GM19452 (cell line): Measurements from ENCODE around the gene VPS26B.
"Not testable (repeated sequence)": the region's sequence is repeated elsewhere in the genome, so short reads cannot be mapped to it uniquely, and the experiment has no call there.

Experiments used
- ATAC-seq: cut with Tn5 transposase; IDR thresholded peaks from one replicate; pipeline ENCODE4 v1.9.1; 2021; ENCODE audit not compliant: unreplicated experiment

VPS26B gene

DNA sequence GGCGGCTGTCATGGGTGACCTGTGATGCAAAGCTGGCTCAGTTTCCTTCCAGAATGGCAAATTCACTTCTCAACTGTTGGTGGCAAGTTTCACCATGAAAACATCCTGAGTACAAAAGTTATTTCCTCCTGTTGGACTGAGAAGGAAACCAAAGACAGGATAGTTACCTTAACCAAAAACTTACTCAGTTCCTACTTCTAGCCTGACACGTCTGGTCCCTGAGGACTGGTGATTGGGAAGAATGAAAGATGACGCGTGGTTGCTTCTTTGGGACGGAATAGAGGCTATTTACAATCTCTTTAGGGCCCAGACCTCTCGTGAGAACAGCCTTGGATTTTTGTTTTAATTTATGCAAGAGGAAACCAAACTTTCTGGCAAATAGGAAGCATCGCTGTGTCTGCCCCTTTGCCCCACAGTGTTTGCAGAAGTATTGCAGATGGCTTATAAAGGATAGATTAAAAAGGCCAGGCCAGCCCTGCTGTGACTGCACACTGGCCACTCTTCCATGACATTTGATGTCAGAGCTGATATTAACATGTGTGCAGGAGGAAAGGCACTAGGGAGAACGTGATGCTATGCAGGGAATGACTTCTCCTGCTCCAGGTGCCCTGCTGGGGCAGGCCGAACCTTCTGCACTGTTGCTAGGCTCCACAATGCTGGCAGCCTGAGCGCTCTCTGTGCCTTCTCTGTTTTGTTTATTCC lies 7.6 kb downstream of the VPS26B start:
- ATAC-seq = peak; percentile 35

DNA sequence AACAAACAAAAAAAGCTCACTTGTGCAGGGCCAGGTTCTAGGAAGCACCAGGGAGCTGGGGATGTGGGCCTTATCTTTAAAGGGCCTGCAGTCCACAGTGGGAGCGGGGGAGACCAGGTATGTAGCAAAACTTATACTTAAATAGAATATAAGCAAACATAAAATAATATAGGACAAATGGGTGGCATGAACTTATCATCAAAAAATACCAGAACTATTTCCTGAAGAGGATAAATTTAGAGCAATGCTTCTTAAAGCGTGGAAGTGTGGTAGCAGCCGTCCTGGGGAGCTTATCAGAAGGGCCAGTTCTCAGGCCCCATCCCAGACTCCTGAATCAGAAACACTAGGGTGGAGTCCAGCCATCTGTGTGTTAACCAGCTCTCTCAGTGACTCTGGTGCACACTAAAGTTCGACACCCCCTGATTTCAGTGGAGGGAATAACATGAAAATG lies 9.3 kb downstream of the VPS26B start:
- no peak for ATAC-seq

GRCh38 chr11:134235399-134235798 lies 10.9 kb downstream of the VPS26B start:
- no peak for ATAC-seq

GRCh38 chr11:134236834-134237556 lies 12.5 kb downstream of the VPS26B start:
- ATAC-seq = no peak

- ATAC-seq = no peak
These were observed 13.1 kb downstream of the VPS26B start for GRCh38 chr11:134237557-134237922.

GRCh38 chr11:134238956-134239355 lies 14.5 kb downstream of the VPS26B start:
- ATAC-seq = no peak

DNA sequence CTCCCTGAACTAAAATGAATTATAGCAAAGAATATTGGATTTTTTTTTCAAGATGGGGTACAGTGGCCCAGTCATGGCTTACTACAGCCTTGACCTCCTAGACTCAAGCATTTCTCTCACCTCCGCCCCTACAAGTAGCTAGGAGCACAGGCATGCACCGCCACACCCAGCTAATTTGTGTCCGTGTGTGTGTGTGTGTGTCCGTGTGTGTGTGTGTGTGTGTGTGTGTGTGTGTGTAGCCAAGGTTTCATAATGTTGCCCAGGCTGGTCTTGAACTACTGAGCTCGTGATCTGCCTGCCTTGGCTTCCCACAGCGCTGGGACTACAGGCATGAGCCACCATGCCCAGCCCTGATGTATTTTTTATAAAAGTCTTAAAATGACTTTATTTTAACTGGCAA lies 16.1 kb downstream of the VPS26B start:
- no peak for ATAC-seq

DNA sequence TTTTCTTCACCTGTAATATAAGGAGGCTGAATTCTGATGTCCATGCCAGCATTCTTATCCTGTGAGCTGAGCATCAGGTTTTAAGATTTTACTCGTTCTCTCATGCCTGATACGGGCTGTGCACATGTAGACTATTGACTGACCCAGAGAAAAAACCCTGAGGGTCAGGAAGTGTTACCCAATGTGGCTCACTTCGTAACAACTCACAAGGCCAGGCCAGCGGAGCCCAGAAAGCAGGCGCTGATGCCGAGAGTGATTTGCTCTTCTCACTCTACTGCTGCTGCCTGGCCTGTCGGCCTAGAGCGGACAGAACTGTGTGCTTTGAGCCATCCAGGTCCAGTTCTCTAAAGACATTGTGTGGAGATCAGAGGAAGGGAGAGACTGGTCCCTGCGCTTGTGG lies 17.9 kb downstream of the VPS26B start:
- no peak for ATAC-seq

GRCh38 chr11:134243913-134244312 lies 19.4 kb downstream of the VPS26B start:
- no peak for ATAC-seq

- ATAC-seq = peak; percentile 80
These were observed 20.1 kb downstream of the VPS26B start for GRCh38 chr11:134244593-134244992.

DNA sequence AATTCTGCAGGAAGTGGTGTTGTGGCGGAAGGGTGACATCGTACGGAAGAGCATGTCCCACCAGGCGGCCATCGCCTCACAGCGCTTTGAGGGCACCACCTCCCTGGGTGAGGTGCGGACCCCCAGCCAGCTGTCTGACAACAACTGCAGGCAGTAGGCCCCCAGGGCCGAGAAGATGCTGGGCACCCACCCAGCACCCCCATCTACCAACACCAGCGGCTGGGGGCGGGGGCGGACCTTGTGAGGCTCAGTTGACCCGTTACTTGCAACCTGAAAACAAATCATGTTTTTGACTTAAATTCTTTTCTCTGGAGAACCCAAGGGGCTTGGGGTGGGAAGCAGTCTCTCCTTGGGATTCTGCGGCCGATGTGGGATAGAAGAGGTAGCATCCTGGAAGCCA lies 21.0 kb downstream of the VPS26B start:
- no peak for ATAC-seq

- ATAC-seq = no peak
These were observed 21.6 kb downstream of the VPS26B start for GRCh38 chr11:134246100-134246499.

- ATAC-seq = no peak
These were observed 22.2 kb downstream of the VPS26B start for GRCh38 chr11:134246678-134247077.

DNA sequence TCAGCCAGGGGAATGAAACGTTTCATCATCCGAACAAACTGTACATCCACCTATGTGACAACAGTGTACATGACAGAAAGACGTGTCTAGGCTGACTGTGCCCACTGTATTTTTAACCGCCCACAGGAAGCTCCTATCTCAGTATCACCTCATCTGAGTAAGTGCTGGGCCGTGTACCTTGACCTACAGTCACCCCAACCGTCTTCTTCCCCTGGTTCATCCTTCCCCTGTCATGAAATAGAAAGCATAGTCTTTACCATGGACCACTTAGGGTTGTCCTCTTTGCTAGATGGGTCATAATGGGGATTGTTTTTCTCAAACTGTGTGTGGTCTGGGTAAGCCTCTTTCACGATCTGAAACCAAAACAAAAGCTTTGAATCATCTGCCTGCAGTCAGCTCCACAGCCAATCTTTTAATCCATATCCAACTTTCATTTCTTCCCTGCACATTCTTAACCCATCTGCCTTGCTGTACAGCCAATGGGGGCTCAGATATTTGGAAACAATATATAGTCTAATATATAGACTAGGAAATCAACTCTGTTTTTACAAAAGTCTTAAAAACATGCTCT lies 24.5 kb downstream of the VPS26B start:
- ATAC-seq = no peak

GRCh38 chr11:134250246-134250645 lies 25.8 kb downstream of the VPS26B start:
- no peak for ATAC-seq

DNA sequence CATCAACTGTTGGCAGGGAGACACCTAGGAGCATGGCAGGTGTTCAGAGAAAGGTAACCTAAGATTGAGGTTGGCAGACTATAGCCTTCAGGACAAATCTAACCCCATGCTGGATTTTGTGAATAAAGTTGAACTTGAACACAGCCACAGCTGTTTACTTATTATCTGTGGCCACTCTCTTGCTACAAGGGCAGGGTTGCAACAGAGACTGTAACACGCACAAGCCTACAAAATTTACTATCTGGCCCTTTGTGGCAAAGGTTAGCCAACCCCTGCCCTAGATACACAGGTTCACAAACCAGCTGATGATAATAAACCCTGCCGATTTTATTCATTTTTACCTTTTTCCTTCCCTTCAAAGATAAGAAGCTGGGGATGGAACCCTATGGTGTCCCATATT lies 26.2 kb downstream of the VPS26B start:
- ATAC-seq = no peak

GRCh38 chr11:134252346-134253187 lies 28.1 kb downstream of the VPS26B start:
- no peak for ATAC-seq

DNA sequence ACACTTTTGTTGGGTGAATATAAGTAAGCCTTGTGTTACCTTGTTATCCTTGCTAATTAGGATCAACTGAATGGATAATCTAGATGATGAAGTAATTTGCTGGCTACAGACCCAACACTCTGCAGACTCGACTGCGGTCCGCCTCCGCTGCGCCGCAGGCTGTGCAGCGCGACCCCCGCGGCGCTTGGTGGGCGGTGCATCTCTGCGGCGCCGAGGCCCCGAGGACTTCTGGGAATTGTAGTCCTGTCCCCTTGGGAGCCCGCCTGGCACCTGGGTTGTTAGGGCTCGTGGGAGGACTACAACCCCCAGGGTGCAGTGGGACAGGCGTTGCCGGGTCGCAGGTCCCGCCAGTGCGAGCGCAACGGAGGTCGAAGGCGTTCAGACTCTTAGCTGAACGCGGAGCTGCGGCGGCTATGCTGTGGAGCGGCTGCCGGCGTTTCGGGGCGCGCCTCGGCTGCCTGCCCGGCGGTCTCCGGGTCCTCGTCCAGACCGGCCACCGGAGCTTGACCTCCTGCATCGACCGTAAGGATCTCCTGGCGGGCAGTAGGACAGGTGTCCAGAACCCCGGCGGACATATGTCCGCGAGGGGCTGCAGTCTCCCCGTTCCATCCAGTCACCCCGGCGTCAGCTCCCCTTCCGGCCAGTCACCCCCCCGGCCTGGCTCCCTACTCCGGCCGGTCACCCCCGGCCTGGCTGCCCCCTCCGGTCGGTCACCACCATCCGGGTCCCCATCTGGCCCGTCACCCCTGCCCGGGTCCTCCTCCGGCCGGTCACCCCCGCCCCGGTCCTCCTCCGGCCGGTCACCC lies 28.9 kb downstream of the VPS26B start, which contains the start of the genes ACAD8 and THYN1:
Gene ACAD8 (plus strand): TSS at position 381 of the 806 bp plus-strand sequence. CDS start 33 bp downstream, at position 414.
Gene THYN1 (minus strand): TSS at position 165 of the 806 bp plus-strand sequence. CDS start 470 bp downstream, outside the sequence.
- peak; percentile 99 for ATAC-seq

DNA sequence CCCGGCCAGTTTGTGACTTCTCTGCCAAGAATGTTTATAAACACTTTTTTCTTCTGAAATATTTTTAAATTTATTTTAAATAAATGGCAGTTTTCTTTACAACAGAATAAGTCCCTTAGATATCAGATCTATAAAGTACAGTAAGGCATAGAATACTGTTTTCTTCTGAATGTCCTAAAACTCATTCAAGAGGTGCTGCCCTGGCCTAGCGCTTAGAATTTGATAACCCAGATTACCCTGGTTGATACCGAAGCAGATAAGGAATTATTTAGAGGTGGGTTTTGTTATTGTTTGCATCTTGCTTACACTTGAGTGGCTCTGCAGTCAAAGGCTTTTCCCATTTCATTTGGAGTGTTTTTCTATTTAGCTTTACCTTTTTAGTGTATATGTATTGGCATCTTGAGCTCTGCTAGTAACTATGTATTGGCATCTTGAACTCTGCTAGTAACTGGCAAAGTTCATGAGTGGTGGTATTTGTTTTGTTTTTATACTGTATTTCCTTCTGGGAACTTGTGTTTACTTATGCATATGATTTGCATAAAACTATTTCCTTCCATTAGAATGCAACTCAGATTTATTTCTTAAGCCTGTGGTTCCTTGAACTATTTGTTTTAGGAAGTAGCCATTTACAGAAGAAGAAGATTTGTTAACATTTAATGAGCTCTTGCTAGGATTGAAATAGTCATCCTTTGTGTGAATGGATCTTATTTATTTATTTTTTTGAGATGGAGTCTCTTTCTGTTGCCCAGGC lies 30.1 kb downstream of the VPS26B start:
- no peak for ATAC-seq

DNA sequence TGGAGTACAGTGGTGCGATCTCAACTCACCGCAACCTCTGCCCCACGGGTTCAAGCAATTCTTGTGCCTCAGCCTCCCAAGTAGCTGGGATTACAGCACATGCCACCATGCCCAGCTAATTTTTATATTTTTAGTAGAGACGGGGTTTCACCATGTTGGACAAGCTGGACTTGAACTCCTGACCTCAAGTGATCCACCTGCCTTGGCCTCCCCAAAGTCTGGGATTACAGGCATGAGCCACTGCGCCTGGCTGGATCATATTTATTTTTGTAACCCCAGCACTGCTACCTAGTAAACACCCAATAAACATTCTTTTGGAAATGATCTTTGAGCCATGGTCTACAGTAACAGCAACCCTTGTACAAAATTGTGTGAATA lies 30.7 kb downstream of the VPS26B start:
- ATAC-seq = not testable (repeated sequence)
